ENCODE measurements around the gene CTNNA3.

The CTNNA3 gene

DNA sequence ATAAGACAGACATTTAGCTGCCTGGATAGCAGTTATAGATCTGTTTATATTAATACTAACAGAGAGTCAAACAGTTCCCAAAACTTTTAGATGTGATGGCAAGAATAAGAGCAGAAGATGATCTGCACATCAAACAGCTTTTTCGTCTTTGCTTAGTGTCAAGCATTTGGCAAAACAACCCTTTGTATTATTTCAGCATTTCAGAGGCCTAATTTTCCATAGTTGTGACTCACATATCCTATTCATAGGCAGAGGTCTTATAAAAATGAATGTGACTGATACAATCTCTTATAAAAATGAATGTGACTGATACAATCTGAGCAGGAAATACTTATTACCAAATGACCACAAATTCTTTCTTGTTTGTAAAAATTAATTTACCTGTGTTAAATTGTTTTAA, 699.0 kb downstream of the CTNNA3 start:
- no peak for DNase-seq

- no peak for DNase-seq
Observed at GRCh38 chr10:66990143-66990830, 705.7 kb downstream of the CTNNA3 start.

GRCh38 chr10:66983475-66983818, 712.5 kb downstream of the CTNNA3 start:
- no peak for DNase-seq

GRCh38 chr10:66982792-66983474, 713.1 kb downstream of the CTNNA3 start:
- DNase-seq = no peak

DNA sequence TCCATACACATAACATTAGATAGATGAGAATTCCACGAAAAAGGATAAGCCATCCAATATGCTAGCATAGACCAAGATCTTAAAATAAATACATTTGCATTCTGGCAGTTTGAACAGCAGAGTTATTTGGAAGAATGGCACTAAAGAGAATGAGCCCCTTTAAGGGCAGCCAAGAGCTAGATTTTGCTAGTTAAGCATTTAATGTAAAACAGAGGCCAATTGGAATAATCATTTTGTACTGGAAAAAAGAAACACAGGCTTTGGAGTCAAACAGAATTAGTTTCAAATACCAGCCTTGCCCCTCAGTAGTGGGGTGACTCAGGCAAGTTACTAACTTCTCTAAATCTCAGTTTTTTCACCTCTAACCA, 714.0 kb downstream of the CTNNA3 start:
- DNase-seq = no peak

GRCh38 chr10:66981361-66982052, 714.5 kb downstream of the CTNNA3 start:
- no peak for DNase-seq

DNA sequence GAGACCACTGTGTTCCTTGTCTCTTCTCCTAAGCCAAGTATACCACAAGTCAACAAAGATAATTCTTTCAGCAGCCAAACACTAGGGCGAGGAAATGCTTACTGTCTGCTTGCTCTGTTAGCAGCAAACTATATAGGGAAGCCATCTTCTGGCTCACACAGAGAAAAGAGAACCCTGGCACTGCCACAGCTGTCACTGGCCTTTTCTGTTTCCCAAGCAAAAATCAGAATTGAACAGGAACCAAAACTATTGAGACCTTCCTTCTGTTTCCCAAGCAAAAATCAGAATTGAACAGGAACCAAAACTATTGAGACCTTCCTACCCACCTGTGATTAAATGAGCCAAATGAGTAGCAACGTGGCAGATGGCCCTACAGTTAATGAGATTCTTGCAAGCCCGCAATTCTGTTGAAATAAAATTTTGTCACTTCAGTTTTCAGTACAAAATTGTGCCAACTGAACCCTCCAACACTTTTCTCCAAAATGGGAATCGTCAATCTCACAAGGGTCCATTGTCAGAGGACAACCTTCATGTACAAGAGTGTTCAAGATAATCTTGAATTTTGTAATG, 715.7 kb downstream of the CTNNA3 start:
- DNase-seq = no peak

DNA sequence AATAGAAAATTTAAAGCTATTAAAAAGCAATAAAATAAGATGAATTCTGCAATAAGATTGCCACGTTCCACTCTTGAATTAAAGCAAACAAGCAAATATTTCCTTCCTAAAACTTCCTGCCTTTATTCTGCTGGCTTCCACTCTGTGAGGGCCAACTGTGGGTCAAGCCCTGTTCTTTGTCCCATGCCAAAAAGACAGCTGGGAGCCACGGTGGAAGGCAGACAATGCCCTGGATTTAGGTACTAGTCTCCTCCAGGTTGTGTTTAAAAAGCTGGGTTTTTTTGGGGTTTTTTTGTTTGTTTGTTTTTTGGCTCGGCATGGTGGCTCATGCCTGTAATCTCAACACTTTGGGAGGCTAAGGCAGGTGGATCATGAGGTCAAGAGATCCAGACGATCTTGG, 731.0 kb downstream of the CTNNA3 start:
- DNase-seq = no peak

- DNase-seq = no peak
Observed at GRCh38 chr10:66958466-66958865, 737.5 kb downstream of the CTNNA3 start.

DNA sequence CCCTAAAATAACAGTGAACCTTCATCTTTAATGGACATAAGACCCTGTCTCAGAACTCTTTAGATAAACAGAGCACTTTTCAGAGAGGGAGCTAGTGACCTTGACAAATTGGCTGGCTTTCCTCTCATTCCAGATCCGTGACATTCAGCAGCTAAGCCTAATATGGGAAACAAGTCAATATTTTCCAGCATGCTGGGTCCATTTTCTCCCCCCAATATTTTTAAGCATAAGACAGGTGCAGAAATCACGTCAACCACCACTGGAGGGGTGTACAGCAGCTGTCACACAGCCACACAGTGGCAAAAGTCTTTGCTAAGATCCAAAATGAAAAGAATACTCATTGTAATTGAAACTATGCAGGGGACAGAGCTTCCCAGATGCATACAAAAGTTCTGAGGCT, 744.1 kb downstream of the CTNNA3 start:
- no peak for DNase-seq

DNA sequence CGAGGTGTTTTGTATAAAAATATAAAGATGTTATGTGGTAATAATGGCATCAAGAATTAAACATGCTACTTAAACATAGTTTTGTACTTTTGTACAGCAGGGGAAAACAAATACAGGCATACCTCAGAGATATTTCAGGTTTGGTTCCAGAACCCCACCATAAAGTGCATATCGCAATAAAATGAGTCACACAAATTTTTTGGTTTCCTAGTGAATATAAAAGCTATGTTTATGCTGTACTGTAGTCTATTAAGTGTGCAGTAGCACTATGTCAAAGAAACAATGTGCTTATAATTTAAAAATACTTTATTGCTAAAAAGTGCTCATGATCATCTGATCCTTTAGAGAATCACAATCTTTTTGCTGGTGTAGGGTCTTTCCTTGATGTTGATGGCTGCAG, 752.4 kb downstream of the CTNNA3 start:
- DNase-seq = no peak

- no peak for DNase-seq
Observed at GRCh38 chr10:66942407-66942806, 753.6 kb downstream of the CTNNA3 start.

- DNase-seq = no peak
Observed at GRCh38 chr10:66941491-66941890, 754.5 kb downstream of the CTNNA3 start.

GRCh38 chr10:66940965-66941364, 755.0 kb downstream of the CTNNA3 start:
- DNase-seq = no peak

- DNase-seq = no peak
Observed at GRCh38 chr10:66934711-66935110, 761.3 kb downstream of the CTNNA3 start.

- DNase-seq = no peak
Observed at GRCh38 chr10:66931949-66932343, 764.0 kb downstream of the CTNNA3 start.

- peak; percentile 72 for DNase-seq
Observed at GRCh38 chr10:66931340-66931948, 764.6 kb downstream of the CTNNA3 start.

GRCh38 chr10:66929375-66929774, 766.6 kb downstream of the CTNNA3 start:
- DNase-seq = no peak

- DNase-seq = no peak
Observed at GRCh38 chr10:66928776-66929175, 767.2 kb downstream of the CTNNA3 start.

DNA sequence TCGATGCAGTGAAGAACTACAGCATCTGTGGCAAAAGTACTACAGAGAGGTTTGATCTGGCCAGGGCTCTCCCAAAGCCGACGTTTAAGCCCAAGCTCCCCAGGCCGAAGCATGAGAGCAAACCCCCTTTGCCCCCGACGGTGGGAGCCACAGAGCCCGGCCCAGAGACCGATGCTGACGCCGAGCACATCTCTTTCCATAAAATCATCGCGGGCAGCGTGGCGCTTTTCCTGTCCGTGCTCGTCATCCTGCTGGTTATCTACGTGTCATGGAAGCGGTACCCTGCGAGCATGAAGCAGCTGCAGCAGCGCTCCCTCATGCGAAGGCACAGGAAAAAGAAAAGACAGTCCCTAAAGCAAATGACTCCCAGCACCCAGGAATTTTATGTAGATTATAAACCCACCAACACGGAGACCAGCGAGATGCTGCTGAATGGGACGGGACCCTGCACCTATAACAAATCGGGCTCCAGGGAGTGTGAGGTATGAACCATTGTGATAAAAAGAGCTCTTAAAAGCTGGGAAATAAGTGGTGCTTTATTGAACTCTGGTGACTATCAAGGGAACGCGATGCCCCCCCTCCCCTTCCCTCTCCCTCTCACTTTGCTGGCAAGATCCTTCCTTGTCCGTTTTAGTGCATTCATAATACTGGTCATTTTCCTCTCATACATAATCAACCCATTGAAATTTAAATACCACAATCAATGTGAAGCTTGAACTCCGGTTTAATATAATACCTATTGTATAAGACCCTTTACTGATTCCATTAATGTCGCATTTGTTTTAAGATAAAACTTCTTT, 767.8 kb downstream of the CTNNA3 start:
- DNase-seq = no peak

DNA sequence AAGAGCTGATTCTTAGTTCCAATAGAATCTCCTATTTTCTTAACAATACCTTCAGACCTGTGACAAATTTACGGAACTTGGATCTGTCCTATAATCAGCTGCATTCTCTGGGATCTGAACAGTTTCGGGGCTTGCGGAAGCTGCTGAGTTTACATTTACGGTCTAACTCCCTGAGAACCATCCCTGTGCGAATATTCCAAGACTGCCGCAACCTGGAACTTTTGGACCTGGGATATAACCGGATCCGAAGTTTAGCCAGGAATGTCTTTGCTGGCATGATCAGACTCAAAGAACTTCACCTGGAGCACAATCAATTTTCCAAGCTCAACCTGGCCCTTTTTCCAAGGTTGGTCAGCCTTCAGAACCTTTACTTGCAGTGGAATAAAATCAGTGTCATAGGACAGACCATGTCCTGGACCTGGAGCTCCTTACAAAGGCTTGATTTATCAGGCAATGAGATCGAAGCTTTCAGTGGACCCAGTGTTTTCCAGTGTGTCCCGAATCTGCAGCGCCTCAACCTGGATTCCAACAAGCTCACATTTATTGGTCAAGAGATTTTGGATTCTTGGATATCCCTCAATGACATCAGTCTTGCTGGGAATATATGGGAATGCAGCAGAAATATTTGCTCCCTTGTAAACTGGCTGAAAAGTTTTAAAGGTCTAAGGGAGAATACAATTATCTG, 768.6 kb downstream of the CTNNA3 start:
- DNase-seq = no peak

DNA sequence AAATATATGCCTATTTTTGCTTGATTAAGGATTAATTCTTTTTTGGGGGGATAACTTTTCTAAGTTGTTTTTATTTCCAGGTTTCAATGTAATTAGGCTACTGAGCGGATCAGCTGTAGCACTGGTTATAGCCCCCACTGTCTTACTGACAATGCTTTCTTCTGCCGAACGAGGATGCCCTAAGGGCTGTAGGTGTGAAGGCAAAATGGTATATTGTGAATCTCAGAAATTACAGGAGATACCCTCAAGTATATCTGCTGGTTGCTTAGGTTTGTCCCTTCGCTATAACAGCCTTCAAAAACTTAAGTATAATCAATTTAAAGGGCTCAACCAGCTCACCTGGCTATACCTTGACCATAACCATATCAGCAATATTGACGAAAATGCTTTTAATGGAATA, 769.2 kb downstream of the CTNNA3 start:
- no peak for DNase-seq
